Right cardiac atrium (tissue), 5 donors: ENCODE data around the gene ZNF787. TPM values are rescaled to one million over a fixed set of nuclear protein-coding genes. Genes with fewer than 3 reads are reported as not detected.

Experiments
- ATAC-seq, 2 donors: fragments of 200-7000 bp; cut with Tn5 transposase; one replicate each; pipeline versions ENCODE4 v1.8.0 to v1.9.1; 2020; ENCODE audit warnings: moderate library complexity in 2 of 2, mild to moderate bottlenecking in 1 of 2
- DNase-seq, 3 donors: peaks; one replicate each; pipeline ENCODE4 v3.0.0-alpha.2; 2020
- H3K27ac ChIP-seq: one replicate; pipeline ENCODE4 v1.5.1; 2013; ENCODE audit warnings: mild to moderate bottlenecking, low read length, control low read depth, moderate library complexity
- H3K27me3 ChIP-seq: one replicate; pipeline ENCODE4 v1.6.1; 2013; ENCODE audit not compliant: control insufficient read depth, insufficient read depth
- H3K4me1 ChIP-seq: one replicate; pipeline ENCODE4 v1.6.1; 2013; ENCODE audit warnings: low read length; ENCODE audit not compliant: control insufficient read depth, insufficient read depth
- H3K4me3 ChIP-seq: one replicate; pipeline ENCODE4 v1.5.1; 2013; ENCODE audit warnings: low read length, control low read depth
- H3K9me3 ChIP-seq: one replicate; pipeline ENCODE4 v1.6.1; 2013; ENCODE audit warnings: low read length; ENCODE audit not compliant: control insufficient read depth
- WGBS: extraction: QIAGEN DNeasy Blood & Tissue Kit; methylation state at CpG from one replicate; pipeline ENCODE4 v1.1.7; 2013; 5-methylcytosine and 5-hydroxymethylcytosine counted together
- intact Hi-C, 4 donors: fragments of 100-400 bp; cut with DNase I; formaldehyde crosslinking; loops; one replicate each; pipeline versions ENCODE4 v1.11.0 to v1.14.0; 2022 to 2023
- long read RNA-seq, 4 donors: library from polyadenylated mRNA; unstranded; transcript quantifications; one replicate each; pipeline ENCODE4 v2.0.0, GENCODE V29; 2020 to 2021
- polyA plus RNA-seq: library from polyadenylated mRNA; stranded (reverse); fragments of 200-250 nt; gene quantifications from one replicate; pipeline ENCODE4 v1.2.3, GENCODE V29; 2013
- total RNA-seq, 4 donors: library from RNA; stranded (reverse); fragmentation: NEBNext Ultra II Directional; extraction: Animal tissue kit (Norgen Biotek cat#: 25700); gene quantifications; one replicate each; pipeline ENCODE4 v1.2.1, GENCODE V29; 2021
- donor health status: healthy with polysubstance abuse.
- donor health status: DM: no; HTN: yes; CAD: no.
- donor health status: DM: no; HTN: no; CAD: no.
- donor health status: DM: no; HTN: yes; CAD: no; lungs with severe emphysema.
- donor health status: DM: yes; HTN: yes; CAD: no.

The ZNF787 gene
- total RNA-seq: 10 to 100 TPM; 22.0 to 29.2 (median 26.2) TPM
- 25.4 TPM for polyA plus RNA-seq
- long read RNA-seq, donor 1, transcript ZNF787-203 (3 exons, 1,925 nt): major isoform, 30 of 43 reads
- long read RNA-seq, donor 1, partial matches to known transcripts: 0 of 43 reads
- long read RNA-seq, donor 1, other reads (novel, unspliced or antisense): 10 of 43 reads
- long read RNA-seq, donor 2, transcript ZNF787-203 (3 exons, 1,925 nt): major isoform, 23 of 34 reads
- long read RNA-seq, donor 2, partial matches to known transcripts: 8 of 34 reads
- long read RNA-seq, donor 2, other reads (novel, unspliced or antisense): 2 of 34 reads
- long read RNA-seq, donor 3, partial matches to known transcripts: 0 of 3 reads
- long read RNA-seq, donor 3, other reads (novel, unspliced or antisense): 3 of 3 reads
- long read RNA-seq, donor 4, transcript ZNF787-203 (3 exons, 1,925 nt): major isoform, 19 of 22 reads
- long read RNA-seq, donor 4, partial matches to known transcripts: 0 of 22 reads
- long read RNA-seq, donor 4, other reads (novel, unspliced or antisense): 2 of 22 reads

GRCh38 chr19:56121180-56122167, at the start of gene ZNF787:
Gene ZNF787, minus strand, starts transcription at chr19:56121295. Its CDS starts 18,078 bp downstream, at chr19:56103217.
- 5% methylated on average over 74 of the region's 74 CpGs for WGBS
- peaks cover 20% of the 10 kb centered on the region for H3K4me1 ChIP-seq
- peak within 1 kb of the TSS; percentile 94 for H3K4me3 ChIP-seq
- no peaks in the 10 kb centered on the region for H3K9me3 ChIP-seq
- ATAC-seq (peak; percentile 96 to 97), DNase-seq (peak; percentile 99 to 100 (median 99))
- H3K27ac ChIP-seq: peak within 1 kb of the TSS; percentile 91
- no peaks in the 10 kb centered on the region for H3K27me3 ChIP-seq
- intact Hi-C loops: loop anchor here in 1 of 4 donors (2.0 kb wide), 1 partner anchor 19 kb away; the partner anchor contains the start of gene ZNF444

GRCh38 chr19:56170261-56170660, 49.2 kb upstream of the ZNF787 start:
- peak in 1 of 2 donors; percentile 39 for ATAC-seq
- intact Hi-C loops: loop anchor here in 3 of 4 donors (5.0 kb wide), 2 partner anchors 93 to 103 kb away; no protein-coding TSS in a partner anchor

GRCh38 chr19:56167064-56167578, 46.0 kb upstream of the ZNF787 start:
- H3K9me3 ChIP-seq: no peaks in the 10 kb centered on the region
- no peak for ATAC-seq
- intact Hi-C loops: no loop called here
- no peak for DNase-seq
- WGBS: 37% methylated on average over 7 of the region's 7 CpGs
- H3K27me3 ChIP-seq: no peaks in the 10 kb centered on the region
- no peak overlapping the region for H3K4me3 ChIP-seq
- H3K4me1 ChIP-seq: no peaks in the 10 kb centered on the region
- no peak overlapping the region for H3K27ac ChIP-seq

More at GRCh38 chr19:56170261-56170660, 49.2 kb upstream of the ZNF787 start:
- no peaks in the 10 kb centered on the region for H3K27me3 ChIP-seq
- H3K4me3 ChIP-seq: no peak overlapping the region
- no peak overlapping the region for H3K27ac ChIP-seq
- H3K9me3 ChIP-seq: no peaks in the 10 kb centered on the region
- WGBS: 56% methylated on average over 14 of the region's 14 CpGs
- no peaks in the 10 kb centered on the region for H3K4me1 ChIP-seq
- DNase-seq: no peak

- WGBS: 87% methylated on average over 13 of the region's 13 CpGs
- no peak for DNase-seq
- intact Hi-C loops: no loop called here
These were observed 42.0 kb upstream of the ZNF787 start for GRCh38 chr19:56163097-56163496.

GRCh38 chr19:56162258-56162657, 41.2 kb upstream of the ZNF787 start:
- Histone ChIP-seq H3K9me3 (no peaks in the 10 kb centered on the region), H3K4me1 (no peaks in the 10 kb centered on the region), H3K4me3 (no peak overlapping the region), H3K27ac (no peak overlapping the region), H3K27me3 (no peaks in the 10 kb centered on the region)
- no peak for ATAC-seq
- 55% methylated on average over 9 of the region's 9 CpGs for WGBS
- intact Hi-C loops: no loop called here
- DNase-seq: no peak

More at GRCh38 chr19:56163097-56163496, 42.0 kb upstream of the ZNF787 start:
- H3K4me3 ChIP-seq: no peak overlapping the region
- no peaks in the 10 kb centered on the region for H3K4me1 ChIP-seq
- H3K9me3 ChIP-seq: no peaks in the 10 kb centered on the region
- no peaks in the 10 kb centered on the region for H3K27me3 ChIP-seq
- no peak overlapping the region for H3K27ac ChIP-seq
- ATAC-seq: peak in 1 of 2 donors; percentile 10

GRCh38 chr19:56161534-56161933, 40.4 kb upstream of the ZNF787 start:
- no peaks in the 10 kb centered on the region for H3K27me3 ChIP-seq
- DNase-seq (no peak), ATAC-seq (no peak)
- intact Hi-C loops: no loop called here
- H3K9me3 ChIP-seq: no peaks in the 10 kb centered on the region
- WGBS: 92% methylated on average over 11 of the region's 11 CpGs
- no peak overlapping the region for H3K27ac ChIP-seq
- no peak overlapping the region for H3K4me3 ChIP-seq
- H3K4me1 ChIP-seq: no peaks in the 10 kb centered on the region

- Histone ChIP-seq H3K9me3 (no peaks in the 10 kb centered on the region), H3K27ac (no peak overlapping the region), H3K27me3 (no peaks in the 10 kb centered on the region), H3K4me1 (no peaks in the 10 kb centered on the region), H3K4me3 (no peak overlapping the region)
- DNase-seq (peak in 1 of 3 donors; percentile 56), ATAC-seq (no peak)
- WGBS: 97% methylated on average over 69 of the region's 69 CpGs
- intact Hi-C loops: loop anchor here in 1 of 4 donors (10.0 kb wide), 1 partner anchor 55 kb away; no protein-coding TSS in a partner anchor
These were observed 38.7 kb upstream of the ZNF787 start for GRCh38 chr19:56159622-56160271.

- no peak overlapping the region for H3K27ac ChIP-seq
- no peaks in the 10 kb centered on the region for H3K4me1 ChIP-seq
- no peaks in the 10 kb centered on the region for H3K9me3 ChIP-seq
- WGBS: 95% methylated on average over 9 of the region's 9 CpGs
- DNase-seq: no peak
- intact Hi-C loops: loop anchor here in 1 of 4 donors (10.0 kb wide), 1 partner anchor 54 kb away; no protein-coding TSS in a partner anchor
- H3K4me3 ChIP-seq: no peak overlapping the region
- ATAC-seq: no peak
- H3K27me3 ChIP-seq: no peaks in the 10 kb centered on the region
These were observed 38.0 kb upstream of the ZNF787 start for GRCh38 chr19:56159009-56159559.

GRCh38 chr19:56158170-56158757, 37.2 kb upstream of the ZNF787 start:
- H3K27ac ChIP-seq: no peak overlapping the region
- no peaks in the 10 kb centered on the region for H3K9me3 ChIP-seq
- H3K27me3 ChIP-seq: no peaks in the 10 kb centered on the region
- WGBS: 95% methylated on average over 16 of the region's 16 CpGs
- intact Hi-C loops: loop anchor here in 1 of 4 donors (10.0 kb wide), 1 partner anchor 53 kb away; no protein-coding TSS in a partner anchor
- ATAC-seq (no peak), DNase-seq (no peak)
- H3K4me1 ChIP-seq: no peaks in the 10 kb centered on the region
- H3K4me3 ChIP-seq: no peak overlapping the region
